HCT116 (cell line): ENCODE data around the gene GLI3. TPM values are rescaled to one million over a fixed set of nuclear protein-coding genes. Genes with fewer than 3 reads are reported as not detected.

Experiments used
- ATAC-seq: fragments of 200-7000 bp; cut with Tn5 transposase; 2 replicates; pipeline ENCODE4 v1.9.1; 2020; ENCODE audit warnings: mild to moderate bottlenecking, moderate library complexity
- BruUV-seq: library from RNA; stranded (reverse); fragments of 400-500 nt; replicated peaks from 2 replicates; lab custom pipeline; 2021; lab: Mats Ljungman, UMichigan
- CTCF ChIA-PET: fragments of 300-600 bp; sonication (Branson Sonifier 250); formaldehyde crosslinking; loops from one replicate; lab custom pipeline; 2021; ENCODE audit warnings: antibody characterized with exemption; lab: Charles Lee
- POLR2A ChIA-PET: fragments of 300-600, 350-600 bp; sonication (Branson Sonifier 250); formaldehyde crosslinking; loops from one replicate; lab custom pipeline; 2021; ENCODE audit warnings: antibody characterized with exemption; lab: Charles Lee
- RAD21 ChIA-PET, 2 experiments: fragments of 300-600 bp; sonication (Branson Sonifier 250); formaldehyde crosslinking; loops; one replicate each; lab custom pipeline; 2023; ENCODE audit warnings: low total read pairs in 2 of 2; ENCODE audit not compliant: uncharacterized antibody in 2 of 2, unreplicated experiment in 2 of 2, low non-redundant PET in 1 of 2; lab: Charles Lee
- DNase-seq: peaks from one replicate; pipeline ENCODE4 v3.0.0-alpha.2; 2010; ENCODE audit warnings: low read depth, low spot score
- H2AFZ ChIP-seq: fragments of 200-600 bp; shearing (Covaris generic), sonication (generic); 2 replicates; pipeline ENCODE4 v1.6.1; 2017; ENCODE audit warnings: low read depth, mixed run types, mixed read lengths, antibody characterized with exemption, low read length; ENCODE audit not compliant: poor library complexity, severe bottlenecking
- H3K27ac ChIP-seq: 2 replicates; pipeline ENCODE4 v1.5.1; 2012; ENCODE audit warnings: low read depth, low read length
- H3K27me3 ChIP-seq: fragments of 200-600 bp; sonication (generic); 2 replicates; pipeline ENCODE4 v1.6.1; 2016; ENCODE audit warnings: mixed run types, low read length, mixed read lengths; ENCODE audit not compliant: insufficient read depth
- H3K36me3 ChIP-seq, 2 experiments: fragments of 200-500 bp in 1 of 2; fragments of 200-600 bp in 1 of 2; sonication (Bioruptor generic) in 1 of 2; sonication (generic) in 1 of 2; 2 replicates each; pipeline versions ENCODE4 v1.5.1 to v1.6.1; 2014 to 2016; ENCODE audit warnings: low read length in 2 of 2, inconsistent platforms in 1 of 2, mixed read lengths in 1 of 2, mixed run types in 1 of 2; ENCODE audit not compliant: insufficient read depth in 2 of 2, control insufficient read depth in 1 of 2
- H3K4me1 ChIP-seq, 2 experiments: fragments of 200-600 bp in 1 of 2; sonication (generic) in 1 of 2; 2 replicates each; pipeline versions ENCODE4 v1.5.1 to v1.6.1; 2012 to 2017; ENCODE audit warnings: low read length in 2 of 2, inconsistent platforms in 1 of 2, mild to moderate bottlenecking in 1 of 2, mixed read lengths in 1 of 2, mixed run types in 1 of 2, moderate library complexity in 1 of 2; ENCODE audit not compliant: insufficient read depth in 2 of 2, control insufficient read depth in 1 of 2
- H3K4me2 ChIP-seq: fragments of 200-600 bp; sonication (generic); 2 replicates; pipeline ENCODE4 v1.6.1; 2017; ENCODE audit warnings: mixed run types, low read length, mixed read lengths
- H3K4me3 ChIP-seq, 2 experiments: fragments of 200-600 bp in 1 of 2; sonication (generic) in 1 of 2; replicated peaks in 1 of 2; 2 replicates each; pipeline ENCODE4 v1.5.1; 2011 to 2016; ENCODE audit warnings: low read length in 2 of 2, control low read depth in 1 of 2, low read depth in 1 of 2, mild to moderate bottlenecking in 1 of 2, mixed read lengths in 1 of 2, mixed run types in 1 of 2
- H3K79me2 ChIP-seq: fragments of 200-600 bp; sonication (generic); 2 replicates; pipeline ENCODE4 v1.6.1; 2017; ENCODE audit warnings: mild to moderate bottlenecking, mixed run types, low read length, moderate library complexity, mixed read lengths; ENCODE audit not compliant: insufficient read depth
- H3K9ac ChIP-seq: fragments of 200-600 bp; sonication (generic); 2 replicates; pipeline ENCODE4 v1.6.1; 2016; ENCODE audit warnings: low read length, mixed read lengths
- H3K9me2 ChIP-seq: fragments of 200-600 bp; sonication (generic), shearing (Covaris generic); 2 replicates; pipeline ENCODE4 v1.6.1; 2017; ENCODE audit warnings: mixed run types, mild to moderate bottlenecking, moderate library complexity; ENCODE audit not compliant: insufficient read depth
- H3K9me3 ChIP-seq, 2 experiments: fragments of 200-500 bp in 1 of 2; fragments of 200-600 bp in 1 of 2; sonication (Bioruptor generic) in 1 of 2; sonication (generic) in 1 of 2; 2 replicates each; pipeline ENCODE4 v1.6.1; 2014 to 2017; ENCODE audit warnings: low read length in 2 of 2, mixed read lengths in 2 of 2, inconsistent platforms in 1 of 2, low read depth in 1 of 2, mild to moderate bottlenecking in 1 of 2, mixed run types in 1 of 2, moderate library complexity in 1 of 2; ENCODE audit not compliant: control insufficient read depth in 1 of 2, insufficient read depth in 1 of 2
- H4K20me1 ChIP-seq: fragments of 200-600 bp; sonication (generic), shearing (Covaris generic); 2 replicates; pipeline ENCODE4 v1.6.1; 2017; ENCODE audit warnings: mixed run types, mild to moderate bottlenecking, moderate library complexity; ENCODE audit not compliant: insufficient read depth
- ATF3 ChIP-seq: IDR thresholded peaks from 2 replicates; pipeline ENCODE4 v1.6.1; 2012
- CBX3 ChIP-seq: IDR thresholded peaks from 2 replicates; pipeline ENCODE4 v1.6.1; 2012; ENCODE audit warnings: low read depth
- CTCF ChIP-seq, 3 experiments: fragments of 200-600 bp in 1 of 3; sonication (generic) in 1 of 3; IDR thresholded peaks in 2 of 3; conservative IDR thresholded peaks in 1 of 3; 2 replicates each; pipeline ENCODE4 v1.5.1; 2012 to 2017; ENCODE audit warnings: low read depth in 2 of 3, low read length in 2 of 3, antibody characterized with exemption in 1 of 3, borderline replicate concordance in 1 of 3, control low read depth in 1 of 3, mild to moderate bottlenecking in 1 of 3, mixed read lengths in 1 of 3, mixed run types in 1 of 3, moderate library complexity in 1 of 3; ENCODE audit not compliant: insufficient read depth in 1 of 3
- EGR1 ChIP-seq: IDR thresholded peaks from 2 replicates; pipeline ENCODE4 v1.6.1; 2012; ENCODE audit warnings: low read depth
- ELF1 ChIP-seq: IDR thresholded peaks from 2 replicates; pipeline ENCODE4 v1.6.1; 2012; ENCODE audit warnings: low read depth, borderline replicate concordance
- EZH2 ChIP-seq: fragments of 200-600 bp; sonication (generic); IDR thresholded peaks from 2 replicates; pipeline ENCODE4 v1.6.1; 2017; ENCODE audit warnings: antibody characterized with exemption, mixed run types
- EZH2phosphoT487 ChIP-seq: fragments of 200-600 bp; IDR thresholded peaks from 2 replicates; pipeline ENCODE4 v1.6.1; 2018; ENCODE audit warnings: antibody characterized with exemption, borderline replicate concordance
- FOSL1 ChIP-seq: IDR thresholded peaks from 2 replicates; pipeline ENCODE4 v1.6.1; 2012; ENCODE audit warnings: low read depth
- MAX ChIP-seq: IDR thresholded peaks from 2 replicates; pipeline ENCODE4 v1.6.1; 2012
- POLR2AphosphoS5 ChIP-seq: IDR thresholded peaks from 2 replicates; pipeline ENCODE4 v1.6.1; 2011; ENCODE audit warnings: mild to moderate bottlenecking, low read depth, low read length, moderate library complexity
- RAD21 ChIP-seq: IDR thresholded peaks from 2 replicates; pipeline ENCODE4 v1.6.1; 2012; ENCODE audit warnings: low read depth, mild to moderate bottlenecking
- SIN3A ChIP-seq: IDR thresholded peaks from 2 replicates; pipeline ENCODE4 v1.6.1; 2012; ENCODE audit warnings: low read depth
- SP1 ChIP-seq: IDR thresholded peaks from 2 replicates; pipeline ENCODE4 v1.6.1; 2012; ENCODE audit warnings: low read depth
- SRF ChIP-seq: IDR thresholded peaks from 2 replicates; pipeline ENCODE4 v1.6.1; 2012; ENCODE audit warnings: low read depth
- TCF7L2 ChIP-seq: IDR thresholded peaks from 2 replicates; pipeline ENCODE4 v1.7.0; 2011; ENCODE audit warnings: borderline replicate concordance, inconsistent platforms; ENCODE audit not compliant: insufficient read depth, insufficient read length; ENCODE audit errors: extremely low read depth
- YY1 ChIP-seq: IDR thresholded peaks from 2 replicates; pipeline ENCODE4 v1.6.1; 2011; ENCODE audit warnings: low read length, low read depth, moderate library complexity, mild to moderate bottlenecking; ENCODE audit not compliant: insufficient replicate concordance; ENCODE audit errors: extremely low read depth
- ZFX ChIP-seq: fragments of 450-650 bp; IDR thresholded peaks from 2 replicates; pipeline ENCODE4 v1.6.1; 2017
- ZNF274 ChIP-seq: fragments of 200-500 bp; sonication (Bioruptor generic); IDR thresholded peaks from 2 replicates; pipeline ENCODE4 v1.6.1; 2014; ENCODE audit warnings: mild to moderate bottlenecking, low read depth, low read length, inconsistent platforms
- intact Hi-C: fragments of 100-400 bp; cut with micrococcal nuclease; formaldehyde crosslinking; loops from 2 replicates; pipeline ENCODE4 v1.10.0; 2022
- total RNA-seq: library from RNA; stranded (reverse); gene quantifications from one replicate; pipeline ENCODE4 v1.2.1, GENCODE V29; 2021; ENCODE audit not compliant: unreplicated experiment

Gene GLI3
- total RNA-seq, 1 experiment from 2014 or later = 0.07 TPM

- H3K36me3 ChIP-seq = no peaks in the 10 kb centered on the region
- no peaks in the 10 kb centered on the region for H3K79me2 ChIP-seq
- no peaks in the 10 kb centered on the region; a peak in 1 of 4 replicates for H3K9me3 ChIP-seq
- H4K20me1 ChIP-seq = no peaks in the 10 kb centered on the region
- ChIA-PET POLR2A (no interaction called here), RAD21 (no interaction called here), CTCF (no interaction called here)
- TF ChIP-seq CTCF (IDR thresholded peaks at IDR 0.05 in 2 of 3, conservative IDR thresholded peaks at IDR 0.05 in 1 of 3; ENCODE audit: borderline replicate concordance in 1 of 3, insufficient read depth in 1 of 3, low read depth in 2 of 3, low read length in 2 of 3) (no peak), ZFX (no peak), TCF7L2 (no peak), EZH2 (no peak), CBX3 (no peak), MAX (no peak), ATF3 (no peak), FOSL1 (no peak), EZH2phosphoT487 (no peak), POLR2AphosphoS5 (no peak), ZNF274 (no peak), ELF1 (no peak), YY1 (no peak), SIN3A (no peak), RAD21 (no peak), EGR1 (no peak), SP1 (no peak), SRF (no peak)
- H3K27ac ChIP-seq = no peak overlapping the region
- ATAC-seq (no peak), DNase-seq (no peak)
- no peak overlapping the region for H3K4me3 ChIP-seq
- no peaks in the 10 kb centered on the region for H3K4me1 ChIP-seq
- H3K9ac ChIP-seq = no peak overlapping the region
- no TSS peak for BruUV-seq
- H3K4me2 ChIP-seq = no peak overlapping the region
- 0 out of 2 replicates have a peak, but pooled peaks cover 8% of the 10 kb centered on the region for H3K27me3 ChIP-seq
- no peaks in the 10 kb centered on the region for H3K9me2 ChIP-seq
- H2AFZ ChIP-seq = no peak overlapping the region
- intact Hi-C loops = no loop called here
Observed at GRCh38 chr7:42231043-42231787, 5.8 kb downstream of the GLI3 start.
